Thoracic aorta (tissue), 2 donors: ENCODE data around the gene ARNT2. TPM values are rescaled to one million over a fixed set of nuclear protein-coding genes. Genes with fewer than 3 reads are reported as not detected.

Source experiments
- ATAC-seq: fragments of 150-250 bp; one replicate; pipeline ENCODE4 v1.8.0; 2017; ENCODE audit warnings: low read depth; ENCODE audit not compliant: insufficient number of reproducible peaks, low FRiP score
- DNase-seq: peaks from one replicate; pipeline ENCODE4 v3.0.0-alpha.2; 2020; ENCODE audit warnings: low spot score
- H3K27ac ChIP-seq, 2 donors: fragments of 200-600 bp; sonication (generic); 1 replicate in 1 of 2; 2 replicates in 1 of 2; pipeline ENCODE4 v1.5.1; 2016; ENCODE audit warnings: mild to moderate bottlenecking in 2 of 2, moderate library complexity in 2 of 2
- H3K27me3 ChIP-seq: fragments of 200-600 bp; sonication (generic); replicated peaks from 2 replicates; pipeline ENCODE4 v1.6.0; 2016; ENCODE audit warnings: mild to moderate bottlenecking; ENCODE audit not compliant: insufficient read depth
- H3K36me3 ChIP-seq: fragments of 200-600 bp; sonication (generic); one replicate; pipeline ENCODE4 v1.5.1; 2016
- H3K4me1 ChIP-seq, 2 donors: fragments of 200-600 bp; sonication (generic); 1 replicate in 1 of 2; 2 replicates in 1 of 2; pipeline versions ENCODE4 v1.5.1 to v1.6.0; 2016; ENCODE audit warnings: low read depth in 2 of 2, mild to moderate bottlenecking in 1 of 2; ENCODE audit not compliant: control insufficient read depth in 1 of 2
- H3K4me3 ChIP-seq: fragments of 200-600 bp; sonication (generic); 2 replicates; pipeline ENCODE4 v1.5.1; 2016; ENCODE audit warnings: mild to moderate bottlenecking
- H3K9me3 ChIP-seq: fragments of 200-600 bp; sonication (generic); 2 replicates; pipeline ENCODE4 v1.5.1; 2016
- CTCF ChIP-seq: fragments of 200-600 bp; sonication (generic); IDR thresholded peaks from one replicate; pipeline ENCODE4 v1.5.1; 2019; ENCODE audit warnings: antibody characterized with exemption
- total RNA-seq, 2 donors: library from RNA; depleted of rRNA; stranded (reverse); fragments of >200 nt; gene quantifications; one replicate each; pipeline versions ENCODE4 v1.1.0 to v1.2.3, GENCODE V29; 2016

Gene ARNT2
- total RNA-seq, 2 donors from 2014 or later = 5.8 to 22.9 TPM

DNA sequence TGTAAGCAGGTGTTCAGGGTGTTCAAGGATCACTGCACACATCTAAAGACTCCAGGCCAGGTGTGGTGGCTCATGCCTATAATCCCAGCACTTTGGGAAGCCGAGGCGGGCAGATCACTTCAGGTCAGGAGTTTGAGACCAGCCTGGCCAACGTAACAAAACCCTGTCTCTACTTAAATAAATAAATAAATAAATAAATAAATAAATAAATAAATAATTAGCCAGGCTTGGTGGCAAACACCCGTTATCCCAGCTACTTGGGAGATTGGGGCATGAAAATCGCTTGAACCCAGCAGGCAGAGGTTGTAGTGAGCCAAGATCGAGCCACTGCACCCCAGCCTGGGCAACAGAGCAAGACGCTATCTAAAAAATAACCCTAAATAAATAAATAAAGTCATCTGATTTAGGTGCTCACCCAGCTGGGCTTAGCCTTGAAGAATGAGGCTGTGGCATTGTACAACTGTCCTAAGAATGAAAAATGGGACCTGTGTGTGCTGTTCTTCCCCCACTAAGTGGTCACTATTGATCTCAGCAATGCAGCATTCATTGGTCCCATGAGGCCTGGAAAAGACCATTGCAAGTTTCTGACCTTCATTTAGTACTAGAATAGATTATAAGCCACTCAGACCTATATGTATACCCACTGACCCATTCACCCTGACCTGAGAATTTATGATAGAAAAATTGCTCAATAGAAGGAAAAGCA is 208.1 kb downstream of the ARNT2 start:
- ATAC-seq (no peak), DNase-seq (no peak)
- no peaks in the 10 kb centered on the region for H3K36me3 ChIP-seq
- no peak for TF ChIP-seq CTCF
- no peaks in the 10 kb centered on the region for H3K9me3 ChIP-seq
- no peaks in the 10 kb centered on the region for H3K4me1 ChIP-seq
- no peaks in the 10 kb centered on the region for H3K27me3 ChIP-seq
- no peak overlapping the region for H3K27ac ChIP-seq
- no peak overlapping the region for H3K4me3 ChIP-seq

DNA sequence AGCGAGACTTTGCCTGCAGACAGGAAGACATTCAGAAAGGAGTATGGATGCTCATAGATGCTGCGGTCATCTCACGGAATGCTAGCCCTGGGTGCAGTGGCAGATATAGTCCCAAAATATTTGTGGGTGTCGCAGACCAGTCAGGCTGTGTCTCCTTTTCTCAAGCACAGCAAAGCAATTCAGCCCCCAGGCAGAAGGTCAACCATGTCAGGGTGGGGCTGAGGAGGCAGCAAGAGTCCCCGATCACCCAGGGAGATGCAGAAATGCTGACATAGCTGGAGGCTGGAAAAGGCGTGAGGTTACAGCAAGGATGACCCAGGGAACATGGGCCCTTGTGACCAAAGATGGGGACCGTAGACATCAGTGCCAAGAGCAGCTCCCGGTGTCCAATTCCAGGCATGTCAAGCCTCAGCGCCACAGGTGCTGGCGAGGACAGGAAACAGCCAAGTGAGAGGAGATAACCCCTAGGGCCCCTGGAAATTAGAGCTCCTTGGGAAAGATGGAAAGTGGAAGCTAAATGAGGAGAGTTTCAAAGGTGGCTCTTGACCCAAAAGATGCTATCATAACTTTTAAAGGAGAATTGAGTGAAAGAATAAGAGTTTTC is 209.7 kb downstream of the ARNT2 start:
- no peak for ATAC-seq
- no peaks in the 10 kb centered on the region for H3K27me3 ChIP-seq
- H3K4me1 ChIP-seq = no peaks in the 10 kb centered on the region
- no peak for TF ChIP-seq CTCF
- no peaks in the 10 kb centered on the region for H3K9me3 ChIP-seq
- H3K4me3 ChIP-seq = no peak overlapping the region
- H3K36me3 ChIP-seq = no peaks in the 10 kb centered on the region
- DNase-seq = no peak
- no peak overlapping the region for H3K27ac ChIP-seq

DNA sequence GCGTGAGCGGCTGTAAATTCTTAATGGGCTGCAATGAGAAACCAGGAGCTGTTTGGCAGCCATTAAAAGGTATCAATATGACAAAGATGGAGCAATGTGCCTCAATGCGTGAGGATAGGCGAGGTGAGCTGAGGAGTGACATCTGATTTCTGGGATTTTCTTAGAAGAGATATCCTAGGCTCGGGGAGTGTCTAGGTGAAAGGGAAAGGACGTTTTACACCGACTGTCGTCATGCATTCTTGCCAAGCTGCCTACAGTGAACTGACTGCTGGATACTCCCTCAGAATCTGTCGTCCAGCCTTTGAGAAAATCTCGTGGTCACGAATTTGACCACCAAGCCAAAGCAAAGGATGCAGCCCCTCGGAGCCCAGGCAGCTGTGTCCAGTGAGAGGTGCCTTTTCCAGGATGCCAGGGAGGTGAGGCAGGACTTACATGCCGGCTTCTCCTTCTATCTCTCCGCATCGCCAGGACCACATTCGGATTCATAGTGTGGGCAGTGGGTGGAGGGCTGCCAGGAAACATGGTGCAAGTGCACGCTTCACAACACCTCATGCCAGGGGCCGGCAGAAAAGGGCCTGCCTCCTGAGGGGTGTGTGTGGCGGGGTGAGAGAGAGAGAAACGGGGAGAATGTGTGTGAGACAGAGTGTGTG is 210.7 kb downstream of the ARNT2 start:
- DNase-seq (no peak), ATAC-seq (no peak)
- no peak overlapping the region for H3K4me3 ChIP-seq
- no peaks in the 10 kb centered on the region for H3K27me3 ChIP-seq
- no peak for TF ChIP-seq CTCF
- no peak overlapping the region for H3K27ac ChIP-seq
- no peaks in the 10 kb centered on the region for H3K4me1 ChIP-seq
- no peaks in the 10 kb centered on the region for H3K9me3 ChIP-seq
- no peaks in the 10 kb centered on the region for H3K36me3 ChIP-seq

- DNase-seq (no peak), ATAC-seq (no peak)
- no peaks in the 10 kb centered on the region for H3K9me3 ChIP-seq
- no peaks in the 10 kb centered on the region for H3K36me3 ChIP-seq
- no peak overlapping the region for H3K27ac ChIP-seq
- no peaks in the 10 kb centered on the region for H3K4me1 ChIP-seq
- no peaks in the 10 kb centered on the region for H3K27me3 ChIP-seq
- no peak for TF ChIP-seq CTCF
- no peak overlapping the region for H3K4me3 ChIP-seq
Observed at GRCh38 chr15:80615361-80615736, 211.2 kb downstream of the ARNT2 start.

- Histone ChIP-seq H3K27ac (no peak overlapping the region), H3K9me3 (no peaks in the 10 kb centered on the region), H3K27me3 (no peaks in the 10 kb centered on the region), H3K36me3 (no peaks in the 10 kb centered on the region), H3K4me1 (no peaks in the 10 kb centered on the region), H3K4me3 (no peak overlapping the region)
- TF ChIP-seq CTCF = no peak
- ATAC-seq (no peak), DNase-seq (no peak)
Observed at GRCh38 chr15:80615783-80616391, 211.7 kb downstream of the ARNT2 start.
